Gastrocnemius medialis (tissue), 4 donors: Measurements from ENCODE around the gene LYZ. TPM values are rescaled to one million over a fixed set of nuclear protein-coding genes. Genes with fewer than 3 reads are reported as not detected.

Experiments
- ATAC-seq, 2 donors: fragments of 150-250 bp; one replicate each; pipeline ENCODE4 v1.9.1; 2016
- DNase-seq, 2 donors: peaks; one replicate each; pipeline ENCODE4 v3.0.0-alpha.2; 2019
- H3K27ac ChIP-seq, 4 donors: fragments of 200-600 bp; sonication (generic); 1 replicate in 1 of 4; 2 replicates in 3 of 4; pipeline ENCODE4 v1.5.1; 2016 to 2018; ENCODE audit warnings: mild to moderate bottlenecking in 2 of 4, moderate library complexity in 1 of 4
- H3K27me3 ChIP-seq, 3 donors: fragments of 200-600 bp; sonication (generic) in 2 of 3; 1 replicate in 1 of 3; 2 replicates in 2 of 3; pipeline versions ENCODE4 v1.5.1 to v1.6.0; 2016 to 2019; ENCODE audit warnings: mild to moderate bottlenecking in 1 of 3, moderate library complexity in 1 of 3
- H3K36me3 ChIP-seq, 2 donors: fragments of 200-600 bp; sonication (generic) in 1 of 2; one replicate each; pipeline ENCODE4 v1.5.1; 2017 to 2018
- H3K4me1 ChIP-seq, 2 donors: fragments of 200-600 bp; sonication (generic) in 1 of 2; one replicate each; pipeline ENCODE4 v1.5.1; 2016 to 2017; ENCODE audit warnings: mild to moderate bottlenecking in 2 of 2
- H3K4me3 ChIP-seq, 4 donors: fragments of 200-600 bp; sonication (generic) in 3 of 4; 1 replicate in 1 of 4; 2 replicates in 3 of 4; pipeline ENCODE4 v1.5.1; 2016 to 2019; ENCODE audit warnings: mild to moderate bottlenecking in 2 of 4
- H3K9me3 ChIP-seq, 3 donors: fragments of 200-600 bp; sonication (generic) in 2 of 3; 1 replicate in 1 of 3; 2 replicates in 2 of 3; pipeline ENCODE4 v1.5.1; 2016 to 2019
- CTCF ChIP-seq, 5 experiments: fragments of 450-650 bp in 3 of 5; fragments of 200-600 bp in 2 of 5; sonication (generic) in 2 of 5; IDR thresholded peaks in 4 of 5; conservative IDR thresholded peaks in 1 of 5; 1 replicate in 4 of 5; 2 replicates in 1 of 5; pipeline ENCODE4 v1.5.1; 2016 to 2019; ENCODE audit warnings: antibody characterized with exemption in 5 of 5, mild to moderate bottlenecking in 3 of 5, moderate library complexity in 3 of 5
- POLR2A ChIP-seq, 2 donors: fragments of 450-650 bp; IDR thresholded peaks; one replicate each; pipeline ENCODE4 v1.6.1; 2017; ENCODE audit warnings: antibody characterized with exemption in 2 of 2, mild to moderate bottlenecking in 2 of 2, moderate library complexity in 2 of 2
- in situ Hi-C, 4 donors: fragments of 200-750 bp; cut with MboI; loops; one replicate each; pipeline versions ENCODE4 v1.15.0 to v1.8.0; 2017; ENCODE audit warnings: low sequenced_read_pairs in 4 of 4
- intact Hi-C: fragments of 100-400 bp; cut with DNase I; formaldehyde crosslinking; loops from one replicate; pipeline ENCODE4 v1.15.1; 2023; ENCODE audit warnings: low total_unique reads
- total RNA-seq, 4 donors: library from RNA; depleted of rRNA; stranded (reverse); fragments of >200 nt; gene quantifications; one replicate each; pipeline versions ENCODE4 v1.1.0 to v1.2.3, GENCODE V29; 2016

LYZ gene
- total RNA-seq = 10 to 100 TPM in 3 of 4 donors, 1 to 10 TPM in 1; 5.3 to 13.8 (median 12.8) TPM

GRCh38 chr12:69348162-69348938 is at the start of gene LYZ:
LYZ (plus strand) TSS chr12:69348381; CDS start chr12:69348409, 28 bp downstream.
- no peaks in the 10 kb centered on the region for H3K4me1 ChIP-seq
- H3K36me3 ChIP-seq = no peaks in the 10 kb centered on the region
- in situ Hi-C loops = no loop called here
- no peaks in the 10 kb centered on the region for H3K27me3 ChIP-seq
- DNase-seq = peak; percentile 15 to 21
- no peak for ATAC-seq
- no peaks in the 10 kb centered on the region for H3K9me3 ChIP-seq
- H3K4me3 ChIP-seq = peak within 1 kb of the TSS in 1 of 4 donors; percentile 16
- TF ChIP-seq CTCF (IDR thresholded peaks at IDR 0.05 in 4 of 5, conservative IDR thresholded peaks at IDR 0.05 in 1 of 5) (no peak), POLR2A (IDR thresholded peaks at IDR 0.05) (no peak)
- intact Hi-C loops = no loop called here
- no peak within 1 kb of the TSS for H3K27ac ChIP-seq

GRCh38 chr12:69298947-69299346 is 49.2 kb upstream of the LYZ start:
- in situ Hi-C loops (no loop called here), intact Hi-C loops (no loop called here)
- no peaks in the 10 kb centered on the region for H3K9me3 ChIP-seq
- H3K27me3 ChIP-seq = no peaks in the 10 kb centered on the region
- DNase-seq (no peak), ATAC-seq (no peak)
- no peaks in the 10 kb centered on the region for H3K4me1 ChIP-seq
- no peak overlapping the region for H3K27ac ChIP-seq
- H3K36me3 ChIP-seq = no peaks in the 10 kb centered on the region
- H3K4me3 ChIP-seq = no peak overlapping the region
- TF ChIP-seq CTCF (IDR thresholded peaks at IDR 0.05 in 4 of 5, conservative IDR thresholded peaks at IDR 0.05 in 1 of 5) (no peak), POLR2A (IDR thresholded peaks at IDR 0.05) (no peak)

- ATAC-seq (no peak), DNase-seq (no peak)
- Histone ChIP-seq H3K9me3 (peaks cover 0 to 7% (median 0%) of the 10 kb centered on the region in 3 donors), H3K4me1 (no peaks in the 10 kb centered on the region), H3K36me3 (no peaks in the 10 kb centered on the region), H3K4me3 (no peak overlapping the region), H3K27me3 (no peaks in the 10 kb centered on the region), H3K27ac (no peak overlapping the region)
- in situ Hi-C loops = no loop called here
- TF ChIP-seq CTCF (IDR thresholded peaks at IDR 0.05 in 4 of 5, conservative IDR thresholded peaks at IDR 0.05 in 1 of 5) (no peak), POLR2A (IDR thresholded peaks at IDR 0.05) (no peak)
- intact Hi-C loops = no loop called here
Observed at GRCh38 chr12:69304284-69304683, 43.9 kb upstream of the LYZ start.

GRCh38 chr12:69309461-69309860 is 38.7 kb upstream of the LYZ start:
- TF ChIP-seq POLR2A (IDR thresholded peaks at IDR 0.05) = no peak
- TF ChIP-seq CTCF (IDR thresholded peaks at IDR 0.05 in 4 of 5, conservative IDR thresholded peaks at IDR 0.05 in 1 of 5) = no peak
- intact Hi-C loops (no loop called here), in situ Hi-C loops (no loop called here)
- no peak for ATAC-seq
- H3K9me3 ChIP-seq = peaks cover 0 to 5% (median 0%) of the 10 kb centered on the region in 3 donors
- H3K36me3 ChIP-seq = no peaks in the 10 kb centered on the region
- no peaks in the 10 kb centered on the region for H3K27me3 ChIP-seq
- no peak overlapping the region for H3K4me3 ChIP-seq
- DNase-seq = no peak
- H3K4me1 ChIP-seq = no peaks in the 10 kb centered on the region
- no peak overlapping the region for H3K27ac ChIP-seq
